Thyroid gland (tissue), 4 donors: Measurements from ENCODE around the gene ABHD2. TPM values are rescaled to one million over a fixed set of nuclear protein-coding genes. Genes with fewer than 3 reads are reported as not detected.

Experiments used
- DNase-seq, 2 donors: peaks; one replicate each; pipeline ENCODE4 v3.0.0-alpha.2; 2019
- H3K27ac ChIP-seq, 3 donors: fragments of 200-600 bp; sonication (generic); 1 replicate in 2 of 3; 2 replicates in 1 of 3; pipeline ENCODE4 v1.5.1; 2016 to 2019; ENCODE audit warnings: mild to moderate bottlenecking in 1 of 3, moderate library complexity in 1 of 3
- H3K27me3 ChIP-seq: fragments of 200-600 bp; sonication (generic); one replicate; pipeline ENCODE4 v1.5.1; 2019
- H3K36me3 ChIP-seq, 2 donors: fragments of 200-600 bp; sonication (generic); one replicate each; pipeline ENCODE4 v1.5.1; 2016 to 2019
- H3K4me1 ChIP-seq, 2 donors: fragments of 200-600 bp; sonication (generic); one replicate each; pipeline ENCODE4 v1.5.1; 2017 to 2019
- H3K4me3 ChIP-seq, 3 donors: fragments of 200-600 bp; sonication (generic); replicated peaks in 1 of 3; 1 replicate in 2 of 3; 2 replicates in 1 of 3; pipeline ENCODE4 v1.5.1; 2016; ENCODE audit warnings: mild to moderate bottlenecking in 1 of 3
- H3K9me3 ChIP-seq: fragments of 200-600 bp; sonication (generic); one replicate; pipeline ENCODE4 v1.5.1; 2017
- CTCF ChIP-seq, 6 experiments: fragments of 200-600 bp in 3 of 6; fragments of 450-650 bp in 3 of 6; sonication (generic) in 3 of 6; IDR thresholded peaks; one replicate each; pipeline ENCODE4 v1.5.1; 2016 to 2019; ENCODE audit warnings: antibody characterized with exemption in 6 of 6, mild to moderate bottlenecking in 2 of 6, inconsistent platforms in 1 of 6, moderate library complexity in 1 of 6
- POLR2A ChIP-seq, 2 donors: fragments of 450-650 bp; IDR thresholded peaks; one replicate each; pipeline ENCODE4 v1.6.1; 2017; ENCODE audit warnings: antibody characterized with exemption in 2 of 2, mild to moderate bottlenecking in 2 of 2, moderate library complexity in 1 of 2
- WGBS, 2 donors: methylation state at CpG; one replicate each; pipeline ENCODE4 v1.1.5; 2017; 5-methylcytosine and 5-hydroxymethylcytosine counted together
- intact Hi-C: fragments of 100-400 bp; cut with DNase I; formaldehyde crosslinking; loops from one replicate; pipeline ENCODE4 v1.15.1; 2023
- total RNA-seq, 4 donors: library from RNA; depleted of rRNA; stranded (reverse); fragments of >200 nt; gene quantifications; one replicate each; pipeline ENCODE4 v1.2.3, GENCODE V29; 2016

The ABHD2 gene
- total RNA-seq, 4 donors from 2014 or later = 52.0 to 74.4 (median 66.2) TPM

DNA sequence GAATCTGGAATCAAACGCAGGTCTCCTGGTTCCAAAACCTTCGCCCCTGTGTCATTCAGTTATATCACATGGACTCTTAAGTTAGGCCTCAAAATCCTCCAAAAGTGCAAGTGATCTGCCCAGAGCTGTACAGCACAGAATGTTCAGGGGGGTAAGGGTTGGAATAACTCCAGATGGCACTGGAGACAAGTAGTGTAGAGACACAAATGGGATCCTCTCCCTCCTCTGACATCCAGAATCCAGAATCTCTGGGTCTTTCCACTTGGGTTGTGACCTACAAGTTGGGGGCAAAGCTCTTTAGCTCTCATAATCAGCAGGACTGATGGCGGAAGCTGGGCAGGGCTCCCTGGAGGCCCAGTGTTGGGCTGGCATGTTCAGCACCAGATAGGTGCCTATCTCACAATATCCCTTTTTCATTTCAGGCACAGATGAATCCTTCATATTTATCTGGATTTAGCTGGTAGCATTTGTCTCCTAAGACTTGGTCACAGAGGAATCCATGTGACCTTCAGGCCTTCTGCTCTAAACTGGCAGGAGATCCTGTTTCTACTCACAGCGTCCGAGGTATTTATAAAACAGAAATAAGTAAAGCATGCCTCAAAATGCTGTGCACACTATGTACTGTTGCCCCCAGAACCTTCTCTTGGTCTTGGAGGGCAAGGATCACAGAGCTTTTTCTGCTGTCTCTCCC is 15.4 kb downstream of the ABHD2 start:
- no peak overlapping the region for H3K4me3 ChIP-seq
- H3K27ac ChIP-seq = peak overlapping the region in 1 of 3 donors; percentile 50
- intact Hi-C loops = no loop called here
- no peaks in the 10 kb centered on the region for H3K27me3 ChIP-seq
- H3K36me3 ChIP-seq = no peaks in the 10 kb centered on the region
- DNase-seq = no peak
- 92 to 97% methylated on average over 5 of the region's 5 CpGs for WGBS, 2 donors
- TF ChIP-seq CTCF (IDR thresholded peaks at IDR 0.05) (no peak), POLR2A (IDR thresholded peaks at IDR 0.05) (no peak)
- H3K4me1 ChIP-seq = peaks cover 0 to 24% of the 10 kb centered on the region in 2 donors
- H3K9me3 ChIP-seq = no peaks in the 10 kb centered on the region

GRCh38 chr15:89104172-89104564 is 15.9 kb downstream of the ABHD2 start:
- intact Hi-C loops = no loop called here
- H3K4me3 ChIP-seq = no peak overlapping the region
- H3K9me3 ChIP-seq = no peaks in the 10 kb centered on the region
- TF ChIP-seq POLR2A (IDR thresholded peaks at IDR 0.05) (no peak), CTCF (IDR thresholded peaks at IDR 0.05) (no peak)
- H3K36me3 ChIP-seq = no peaks in the 10 kb centered on the region
- H3K4me1 ChIP-seq = peaks cover 0 to 24% of the 10 kb centered on the region in 2 donors
- WGBS, 2 donors = 89 to 96% methylated on average over 7 to 9 of the region's 9 CpGs
- H3K27ac ChIP-seq = peak overlapping the region in 1 of 3 donors; percentile 50
- H3K27me3 ChIP-seq = no peaks in the 10 kb centered on the region
- no peak for DNase-seq

- Histone ChIP-seq H3K27ac (peak overlapping the region in 1 of 3 donors; percentile 50), H3K4me3 (no peak overlapping the region), H3K9me3 (no peaks in the 10 kb centered on the region), H3K36me3 (no peaks in the 10 kb centered on the region), H3K4me1 (peaks cover 0 to 24% of the 10 kb centered on the region in 2 donors), H3K27me3 (no peaks in the 10 kb centered on the region)
- intact Hi-C loops = no loop called here
- 71 to 80% methylated on average over 4 of the region's 4 CpGs for WGBS, 2 donors
- TF ChIP-seq POLR2A (IDR thresholded peaks at IDR 0.05) (no peak), CTCF (IDR thresholded peaks at IDR 0.05) (no peak)
- DNase-seq = no peak
These were observed 16.9 kb downstream of the ABHD2 start for GRCh38 chr15:89105147-89105546.

DNA sequence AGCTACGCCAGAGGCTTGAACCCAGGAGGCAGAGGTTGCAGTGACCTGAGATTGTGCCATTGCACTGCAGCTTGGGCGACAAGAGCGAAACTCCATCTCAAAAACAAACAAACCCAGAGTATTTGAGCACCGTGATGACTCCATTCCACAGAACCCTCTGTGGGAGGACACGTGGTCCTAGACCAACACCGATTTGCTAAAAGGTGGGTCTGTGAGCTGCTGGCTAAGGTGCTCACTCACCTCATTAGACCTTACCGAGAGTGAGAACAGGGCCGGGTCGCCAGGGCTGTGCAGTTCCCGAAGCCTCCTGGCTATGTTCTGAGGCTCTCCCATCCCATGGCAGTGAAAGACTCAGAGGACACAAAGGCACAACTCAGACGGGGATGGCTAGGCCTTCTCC is 17.9 kb downstream of the ABHD2 start:
- H3K27ac ChIP-seq = no peak overlapping the region
- peaks cover 0 to 18% of the 10 kb centered on the region in 2 donors for H3K4me1 ChIP-seq
- 95 to 98% methylated on average over 10 to 11 of the region's 11 CpGs for WGBS, 2 donors
- no peaks in the 10 kb centered on the region for H3K9me3 ChIP-seq
- no peak for TF ChIP-seq CTCF (IDR thresholded peaks at IDR 0.05)
- TF ChIP-seq POLR2A (IDR thresholded peaks at IDR 0.05) = no peak
- intact Hi-C loops = no loop called here
- H3K36me3 ChIP-seq = no peaks in the 10 kb centered on the region
- no peaks in the 10 kb centered on the region for H3K27me3 ChIP-seq
- no peak for DNase-seq
- no peak overlapping the region for H3K4me3 ChIP-seq

- DNase-seq = no peak
- H3K36me3 ChIP-seq = no peaks in the 10 kb centered on the region
- peaks cover 5 to 8% of the 10 kb centered on the region in 2 donors for H3K4me1 ChIP-seq
These were observed 19.7 kb downstream of the ABHD2 start for GRCh38 chr15:89107984-89108383.

More at GRCh38 chr15:89107984-89108383, 19.7 kb downstream of the ABHD2 start:
- Histone ChIP-seq H3K9me3 (no peaks in the 10 kb centered on the region), H3K4me3 (no peak overlapping the region), H3K27ac (no peak overlapping the region), H3K27me3 (no peaks in the 10 kb centered on the region)
- intact Hi-C loops = no loop called here
- TF ChIP-seq POLR2A (IDR thresholded peaks at IDR 0.05) = no peak
- WGBS, 2 donors = 86 to 87% methylated on average over 5 of the region's 5 CpGs
